IMR-90 (cell line): ENCODE data around the gene MIPEP. TPM values are rescaled to one million over a fixed set of nuclear protein-coding genes. Genes with fewer than 3 reads are reported as not detected.

Experiments
- ATAC-seq: fragments of 200-7000 bp; cut with Tn5 transposase; 2 replicates; pipeline ENCODE4 v1.9.1; 2020; ENCODE audit warnings: low read depth, mild to moderate bottlenecking, moderate library complexity
- BruUV-seq: library from RNA; stranded (reverse); fragments of 400-500 nt; replicated peaks from 2 replicates; lab custom pipeline; 2021; lab: Mats Ljungman, UMichigan
- CTCF ChIA-PET: fragments of 300-600 bp; formaldehyde crosslinking; extraction: SDS; loops from one replicate; lab custom pipeline; 2021; ENCODE audit warnings: antibody characterized with exemption; lab: Yijun Ruan, JAX
- POLR2A ChIA-PET: fragments of 300-600 bp; sonication (Branson Sonifier 250); formaldehyde crosslinking; loops from one replicate; lab custom pipeline; 2022; ENCODE audit warnings: antibody characterized with exemption; ENCODE audit not compliant: unreplicated experiment; lab: Charles Lee
- DNase-seq: peaks from one replicate; pipeline ENCODE4 v3.0.0; 2013
- H2AFZ ChIP-seq: replicated peaks from 2 replicates; pipeline ENCODE3; 2013; ENCODE audit warnings: low read length, mild to moderate bottlenecking; ENCODE audit not compliant: poor library complexity
- H2AK5ac ChIP-seq: 2 replicates; pipeline ENCODE4 v1.6.1; 2013; ENCODE audit warnings: low read depth, low read length, inconsistent platforms
- H2AK9ac ChIP-seq: replicated peaks from 2 replicates; pipeline ENCODE3; 2013; ENCODE audit warnings: mild to moderate bottlenecking, low read depth, low read length, moderate library complexity; ENCODE audit not compliant: poor library complexity
- H2BK120ac ChIP-seq: 2 replicates; pipeline ENCODE4 v1.6.1; 2013; ENCODE audit warnings: low read depth, low read length, inconsistent platforms
- H2BK15ac ChIP-seq: 3 replicates; pipeline ENCODE4 v1.6.1; 2013; ENCODE audit warnings: low read depth, low read length, inconsistent platforms
- H2BK20ac ChIP-seq: 2 replicates; pipeline ENCODE4 v1.6.1; 2013; ENCODE audit warnings: low read depth, mild to moderate bottlenecking, inconsistent platforms, low read length, moderate library complexity
- H2BK5ac ChIP-seq: 2 replicates; pipeline ENCODE4 v1.6.1; 2013; ENCODE audit warnings: mild to moderate bottlenecking, low read depth, low read length, inconsistent platforms; ENCODE audit not compliant: poor library complexity, severe bottlenecking
- H3K14ac ChIP-seq: replicated peaks from 2 replicates; pipeline ENCODE4 v1.6.1; 2013; ENCODE audit warnings: low read depth, low read length, inconsistent platforms
- H3K18ac ChIP-seq: 2 replicates; pipeline ENCODE4 v1.6.1; 2013; ENCODE audit warnings: low read depth, low read length, control low read depth
- H3K23ac ChIP-seq: 2 replicates; pipeline ENCODE4 v1.6.1; 2013; ENCODE audit warnings: low read depth, low read length, inconsistent platforms
- H3K27ac ChIP-seq: 2 replicates; pipeline ENCODE4 v1.5.1; 2013; ENCODE audit warnings: mild to moderate bottlenecking, control low read depth, low read length; ENCODE audit not compliant: insufficient read depth
- H3K27me3 ChIP-seq: 2 replicates; pipeline ENCODE4 v1.6.1; 2013; ENCODE audit warnings: low read length; ENCODE audit not compliant: control insufficient read depth, insufficient read depth
- H3K36me3 ChIP-seq: 2 replicates; pipeline ENCODE4 v1.6.1; 2013; ENCODE audit warnings: low read length, mixed read lengths; ENCODE audit not compliant: control insufficient read depth, insufficient read depth
- H3K4ac ChIP-seq: 2 replicates; pipeline ENCODE4 v1.6.1; 2013; ENCODE audit warnings: low read depth, low read length, inconsistent platforms
- H3K4me1 ChIP-seq: 2 replicates; pipeline ENCODE4 v1.6.1; 2013; ENCODE audit warnings: low read length, mixed read lengths; ENCODE audit not compliant: control insufficient read depth, insufficient read depth
- H3K4me2 ChIP-seq: 2 replicates; pipeline ENCODE4 v1.6.1; 2013; ENCODE audit warnings: low read depth, mild to moderate bottlenecking, control low read depth, low read length, moderate library complexity
- H3K4me3 ChIP-seq: 2 replicates; pipeline ENCODE4 v1.5.1; 2013; ENCODE audit warnings: low read depth, mild to moderate bottlenecking, control low read depth, low read length, moderate library complexity; ENCODE audit not compliant: insufficient read depth
- H3K56ac ChIP-seq: 2 replicates; pipeline ENCODE4 v1.6.1; 2013; ENCODE audit warnings: low read length, inconsistent platforms; ENCODE audit not compliant: insufficient read depth; ENCODE audit errors: extremely low read depth
- H3K79me1 ChIP-seq, 2 experiments: 2 replicates each; pipeline ENCODE4 v1.6.1; 2013; ENCODE audit warnings: low read length in 2 of 2, inconsistent platforms in 1 of 2, low read depth in 1 of 2
- H3K9ac ChIP-seq: 2 replicates; pipeline ENCODE4 v1.6.1; 2013; ENCODE audit warnings: low read depth, low read length, control low read depth
- H3K9me1 ChIP-seq: 2 replicates; pipeline ENCODE4 v1.6.1; 2013; ENCODE audit warnings: low read length, inconsistent platforms; ENCODE audit not compliant: insufficient read depth
- H3K9me3 ChIP-seq: 2 replicates; pipeline ENCODE4 v1.6.1; 2013; ENCODE audit warnings: low read length; ENCODE audit not compliant: control insufficient read depth, insufficient read depth
- H4K20me1 ChIP-seq: 2 replicates; pipeline ENCODE4 v1.6.1; 2013; ENCODE audit warnings: low read length, inconsistent platforms; ENCODE audit not compliant: insufficient read depth
- H4K5ac ChIP-seq: 2 replicates; pipeline ENCODE4 v1.6.1; 2013; ENCODE audit warnings: mild to moderate bottlenecking, low read depth, low read length, control low read depth
- H4K8ac ChIP-seq, 2 experiments: 2 replicates each; pipeline ENCODE4 v1.6.1; 2013; ENCODE audit warnings: low read depth in 2 of 2, low read length in 2 of 2, control low read depth in 1 of 2, inconsistent platforms in 1 of 2
- H4K91ac ChIP-seq: 2 replicates; pipeline ENCODE4 v1.6.1; 2013; ENCODE audit warnings: low read depth, low read length, inconsistent platforms; ENCODE audit not compliant: insufficient read depth
- BHLHE40 ChIP-seq: fragments of 150-350 bp; IDR thresholded peaks from 2 replicates; pipeline ENCODE4 v1.6.1; 2016; ENCODE audit warnings: mild to moderate bottlenecking, low read depth, low read length
- MAFK ChIP-seq: IDR thresholded peaks from 2 replicates; pipeline ENCODE4 v1.6.1; 2012; ENCODE audit warnings: low read depth, low read length, improper control_type of control experiment
- NFE2L2 ChIP-seq: fragments of 150-350 bp; IDR thresholded peaks from 2 replicates; pipeline ENCODE4 v1.6.1; 2016; ENCODE audit warnings: low read depth, mild to moderate bottlenecking, low read length
- RAD21 ChIP-seq: IDR thresholded peaks from 2 replicates; pipeline ENCODE4 v1.6.1; 2012; ENCODE audit warnings: low read length, improper control_type of control experiment
- RCOR1 ChIP-seq: IDR thresholded peaks from 2 replicates; pipeline ENCODE4 v1.6.1; 2012; ENCODE audit warnings: mild to moderate bottlenecking, low read length, improper control_type of control experiment; ENCODE audit not compliant: insufficient replicate concordance
- RFX5 ChIP-seq: IDR thresholded peaks from 2 replicates; pipeline ENCODE4 v1.8.0; 2012; ENCODE audit warnings: low read depth, mild to moderate bottlenecking, low read length, moderate library complexity
- SMC3 ChIP-seq: fragments of 150-350 bp; IDR thresholded peaks from 2 replicates; pipeline ENCODE4 v1.6.1; 2016; ENCODE audit warnings: low read depth, mild to moderate bottlenecking, antibody characterized with exemption, low read length, moderate library complexity
- WGBS, 2 experiments: methylation state at CpG; one replicate each; pipeline versions ENCODE4 v1.1.5 to v1.1.7; 2013; ENCODE audit warnings: missing lambda C conversion rate in 2 of 2; ENCODE audit not compliant: insufficient read length in 1 of 2; ENCODE audit errors: extremely low coverage in 2 of 2; 5-methylcytosine and 5-hydroxymethylcytosine counted together
- dilution Hi-C: fragments of 300-500 bp; cut with HindIII; formaldehyde crosslinking; loops from one replicate; pipeline ENCODE4 v1.14.3; 2018; ENCODE audit warnings: low sequenced_read_pairs; ENCODE audit not compliant: unreplicated experiment
- in situ Hi-C: fragments of 300-500 bp; cut with MboI; formaldehyde crosslinking; loops from 3 replicates; pipeline ENCODE4 v1.14.3; 2019; ENCODE audit warnings: low sequenced_read_pairs, inconsistent platforms, mixed read lengths
- intact Hi-C: fragments of 100-400 bp; cut with micrococcal nuclease; formaldehyde crosslinking; loops from 2 replicates; pipeline ENCODE4 v1.10.0; 2022
- polyA plus RNA-seq, 3 experiments: library from polyadenylated mRNA; depleted of rRNA; stranded (reverse); fragments of >200 nt; gene quantifications; 2 replicates each; pipeline ENCODE4 v1.2.3, GENCODE V29; 2012; ENCODE audit warnings: low replicate concordance in 1 of 3
- total RNA-seq: library from RNA; depleted of rRNA; stranded (reverse); fragments of >200 nt; gene quantifications from 2 replicates; pipeline ENCODE4 v1.2.3, GENCODE V29; 2012

MIPEP gene
- total and polyA plus RNA-seq, 2 of the 4 experiments (the other 2 are of a cell fraction), result 15.0 to 21.5 TPM

DNA sequence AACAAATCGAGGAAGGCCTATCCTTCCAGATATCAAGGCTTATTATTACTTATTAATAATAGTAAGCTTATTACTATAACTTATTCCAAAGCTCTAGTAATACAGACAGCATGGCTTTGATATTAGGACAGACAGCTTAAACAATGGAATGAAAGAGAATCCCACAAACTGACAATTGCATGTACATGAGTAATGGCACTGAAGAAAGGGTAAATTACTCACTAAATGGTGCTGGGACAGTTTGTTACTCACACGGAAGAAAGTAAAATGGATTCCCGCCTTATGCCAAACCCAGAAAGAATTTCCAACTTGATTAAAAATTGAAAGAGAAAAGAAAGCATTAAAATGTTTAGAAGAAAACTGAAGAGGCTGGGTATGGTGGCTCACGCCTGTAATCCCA lies 60.3 kb downstream of the MIPEP start:
- dilution Hi-C loops, result no loop called here
- Histone ChIP-seq H3K79me1 (no peaks in the 10 kb centered on the region), H3K9ac (no peak overlapping the region), H4K91ac (no peak overlapping the region), H3K4me2 (no peak overlapping the region), H4K5ac (no peak overlapping the region), H3K27me3 (no peaks in the 10 kb centered on the region), H3K4me3 (no peak overlapping the region), H2BK15ac (no peak overlapping the region), H4K8ac (no peak overlapping the region), H3K36me3 (peaks cover 6% of the 10 kb centered on the region; the same call in 1 of the 2 replicates), H3K23ac (no peak overlapping the region), H3K56ac (no peak overlapping the region), H2AFZ (no peak overlapping the region), H3K9me3 (peaks cover 5% of the 10 kb centered on the region; the same call in 1 of the 2 replicates), H3K4me1 (no peaks in the 10 kb centered on the region; the same call in 1 of the 2 replicates), H3K18ac (no peak overlapping the region), H3K9me1 (no peaks in the 10 kb centered on the region), H2AK9ac (no peak overlapping the region), H3K14ac (no peak overlapping the region), H3K27ac (no peak overlapping the region), H2AK5ac (no peak overlapping the region), H2BK5ac (peak overlapping the region; percentile 9), H3K4ac (no peak overlapping the region), H2BK20ac (no peak overlapping the region), H4K20me1 (no peaks in the 10 kb centered on the region), H2BK120ac (peak overlapping the region; percentile 3; the same call in 1 of the 2 replicates)
- no TSS peak for BruUV-seq
- no peak for TF ChIP-seq BHLHE40
- no peak for TF ChIP-seq SMC3
- no peak for TF ChIP-seq MAFK
- no peak for TF ChIP-seq RCOR1
- no peak for TF ChIP-seq RFX5
- TF ChIP-seq RAD21, result no peak
- no peak for TF ChIP-seq NFE2L2
- POLR2A ChIA-PET, result no interaction called here
- no peak for ATAC-seq
- intact Hi-C loops, result no loop called here
- DNase-seq, result peak; percentile 48
- 100% methylated on average over 1 of the region's 4 CpGs; no CpG with 5 or more reads in 1 of the 2 experiments for WGBS, 2 experiments
- in situ Hi-C loops, result no loop called here
- CTCF ChIA-PET, result interaction anchor here (1.5 kb wide), 1 partner anchor 10 kb away, joined by 4 read pairs; no protein-coding TSS in a partner anchor
